Measurements from ENCODE around the gene CHEK1.

GRCh38 chr11:125670172-125670571, 45.2 kb downstream of the CHEK1 start:
- TF ChIP-seq CTCF (conservative IDR thresholded peaks at IDR 0.05) (no peak), ZFX (IDR thresholded peaks at IDR 0.05) (no peak)
